Measurements from ENCODE around the gene RAB17.

Gene RAB17

DNA sequence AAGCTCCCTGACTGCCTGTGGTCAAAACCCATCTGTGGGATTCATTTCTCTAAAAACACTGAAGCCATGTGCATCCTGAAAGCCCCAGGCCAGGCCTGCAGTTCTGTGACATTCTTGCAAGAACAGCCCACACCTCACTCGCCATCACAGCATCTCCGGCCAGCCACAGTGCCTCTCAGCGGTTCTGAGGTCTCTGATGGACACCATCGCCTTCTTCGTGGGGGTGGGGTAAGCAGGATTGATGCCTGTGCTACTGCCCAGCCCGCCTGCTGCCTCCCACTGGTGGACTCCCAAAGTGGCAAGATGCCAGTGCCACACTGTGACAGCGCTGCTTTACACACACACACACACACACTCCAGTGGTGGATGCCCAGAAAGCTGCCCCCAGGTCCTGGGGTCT lies 29.3 kb downstream of the RAB17 start:
- no peaks in the 10 kb centered on the region for H3K36me3 ChIP-seq (ENCODE audit: insufficient read depth, low read length)
- no peak overlapping the region for H3K4me3 ChIP-seq (ENCODE audit: low read length, poor library complexity, severe bottlenecking)
- H4K20me1 ChIP-seq (ENCODE audit: insufficient read depth, low read length, poor library complexity, severe bottlenecking): no peaks in the 10 kb centered on the region
- no peaks in the 10 kb centered on the region for H3K9me2 ChIP-seq (replicated peaks; ENCODE audit: low read depth, low read length)
- no peaks in the 10 kb centered on the region for H3K79me2 ChIP-seq (ENCODE audit: insufficient read depth, low read length)
- no peaks in the 10 kb centered on the region for H3K4me1 ChIP-seq (ENCODE audit: insufficient read depth, low read length, poor library complexity, severe bottlenecking)
- no peaks in the 10 kb centered on the region for H3K27me3 ChIP-seq (ENCODE audit: insufficient read depth, low read length, poor library complexity, severe bottlenecking)
- no peaks in the 10 kb centered on the region for H3K9me3 ChIP-seq (ENCODE audit: insufficient read depth, low read depth, low read length)
- no peaks in the 10 kb centered on the region for H3F3A ChIP-seq (ENCODE audit: low read depth)
- no peak overlapping the region for H2AFZ ChIP-seq (ENCODE audit: low read length)
- no peak overlapping the region for H3K9ac ChIP-seq (ENCODE audit: low read depth, low read length, poor library complexity, severe bottlenecking)
- TF ChIP-seq, protein P1, sequence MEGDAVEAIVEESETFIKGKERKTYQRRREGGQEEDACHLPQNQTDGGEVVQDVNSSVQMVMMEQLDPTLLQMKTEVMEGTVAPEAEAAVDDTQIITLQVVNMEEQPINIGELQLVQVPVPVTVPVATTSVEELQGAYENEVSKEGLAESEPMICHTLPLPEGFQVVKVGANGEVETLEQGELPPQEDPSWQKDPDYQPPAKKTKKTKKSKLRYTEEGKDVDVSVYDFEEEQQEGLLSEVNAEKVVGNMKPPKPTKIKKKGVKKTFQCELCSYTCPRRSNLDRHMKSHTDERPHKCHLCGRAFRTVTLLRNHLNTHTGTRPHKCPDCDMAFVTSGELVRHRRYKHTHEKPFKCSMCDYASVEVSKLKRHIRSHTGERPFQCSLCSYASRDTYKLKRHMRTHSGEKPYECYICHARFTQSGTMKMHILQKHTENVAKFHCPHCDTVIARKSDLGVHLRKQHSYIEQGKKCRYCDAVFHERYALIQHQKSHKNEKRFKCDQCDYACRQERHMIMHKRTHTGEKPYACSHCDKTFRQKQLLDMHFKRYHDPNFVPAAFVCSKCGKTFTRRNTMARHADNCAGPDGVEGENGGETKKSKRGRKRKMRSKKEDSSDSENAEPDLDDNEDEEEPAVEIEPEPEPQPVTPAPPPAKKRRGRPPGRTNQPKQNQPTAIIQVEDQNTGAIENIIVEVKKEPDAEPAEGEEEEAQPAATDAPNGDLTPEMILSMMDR (conservative IDR thresholded peaks at IDR 0.05; ENCODE audit: low read length): no peak
- TF ChIP-seq EZH2phosphoT487 (IDR thresholded peaks at IDR 0.05; ENCODE audit: borderline replicate concordance): no peak
- no peak overlapping the region for H3K4me2 ChIP-seq (ENCODE audit: low read depth, low read length, poor library complexity, severe bottlenecking)

DNA sequence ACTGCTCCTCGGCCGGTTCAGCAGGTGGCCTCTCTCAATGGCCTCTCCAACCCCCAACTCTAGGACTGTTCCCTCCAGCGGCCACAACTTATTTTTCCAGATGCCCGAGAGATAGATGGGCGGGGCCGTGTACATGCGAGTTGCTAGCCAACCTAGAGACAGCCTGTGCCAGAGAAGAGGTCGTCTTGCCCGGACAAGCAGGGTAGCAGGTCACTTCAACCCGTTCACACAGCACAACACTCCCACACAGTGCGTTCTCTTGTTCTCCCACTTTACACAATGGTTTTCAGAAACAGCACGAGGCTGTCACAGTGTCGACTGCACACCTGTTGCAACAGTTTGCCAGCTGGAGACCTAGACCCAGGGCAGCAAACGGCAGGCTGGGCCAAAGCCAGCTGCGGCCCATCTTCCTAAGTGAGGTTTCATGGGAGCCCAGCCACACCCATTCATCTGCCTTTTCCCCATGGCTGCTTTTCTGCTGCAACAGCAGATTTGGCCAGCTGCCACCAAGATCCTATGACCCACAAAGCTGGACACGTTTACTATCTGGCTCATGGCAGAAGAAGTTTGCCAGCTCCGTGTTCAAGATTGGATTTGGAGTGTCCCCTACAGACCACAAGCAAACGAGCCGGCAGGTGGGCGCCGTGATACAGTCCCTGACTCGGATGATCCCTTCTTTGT lies 31.4 kb downstream of the RAB17 start:
- H3K27me3 ChIP-seq (ENCODE audit: insufficient read depth, low read length, poor library complexity, severe bottlenecking): no peaks in the 10 kb centered on the region
- 0 out of 2 replicates have a peak, but pooled peaks cover 2% of the 10 kb centered on the region for H3K9me3 ChIP-seq (ENCODE audit: insufficient read depth, low read depth, low read length)
- H3F3A ChIP-seq (ENCODE audit: low read depth): no peaks in the 10 kb centered on the region
- no peaks in the 10 kb centered on the region for H3K79me2 ChIP-seq (ENCODE audit: insufficient read depth, low read length)
- TF ChIP-seq, protein P1 (conservative IDR thresholded peaks at IDR 0.05; ENCODE audit: low read length): no peak
- TF ChIP-seq EZH2phosphoT487 (IDR thresholded peaks at IDR 0.05; ENCODE audit: borderline replicate concordance): no peak
- no peak overlapping the region for H3K4me3 ChIP-seq (ENCODE audit: low read length, poor library complexity, severe bottlenecking)
- no peaks in the 10 kb centered on the region for H3K4me1 ChIP-seq (ENCODE audit: insufficient read depth, low read length, poor library complexity, severe bottlenecking)
- H2AFZ ChIP-seq (ENCODE audit: low read length): no peak overlapping the region
- no peaks in the 10 kb centered on the region for H3K9me2 ChIP-seq (replicated peaks; ENCODE audit: low read depth, low read length)
- H4K20me1 ChIP-seq (ENCODE audit: insufficient read depth, low read length, poor library complexity, severe bottlenecking): no peaks in the 10 kb centered on the region
- no peaks in the 10 kb centered on the region for H3K36me3 ChIP-seq (ENCODE audit: insufficient read depth, low read length)
- H3K9ac ChIP-seq (ENCODE audit: low read depth, low read length, poor library complexity, severe bottlenecking): no peak overlapping the region
- no peak overlapping the region for H3K4me2 ChIP-seq (ENCODE audit: low read depth, low read length, poor library complexity, severe bottlenecking)

DNA sequence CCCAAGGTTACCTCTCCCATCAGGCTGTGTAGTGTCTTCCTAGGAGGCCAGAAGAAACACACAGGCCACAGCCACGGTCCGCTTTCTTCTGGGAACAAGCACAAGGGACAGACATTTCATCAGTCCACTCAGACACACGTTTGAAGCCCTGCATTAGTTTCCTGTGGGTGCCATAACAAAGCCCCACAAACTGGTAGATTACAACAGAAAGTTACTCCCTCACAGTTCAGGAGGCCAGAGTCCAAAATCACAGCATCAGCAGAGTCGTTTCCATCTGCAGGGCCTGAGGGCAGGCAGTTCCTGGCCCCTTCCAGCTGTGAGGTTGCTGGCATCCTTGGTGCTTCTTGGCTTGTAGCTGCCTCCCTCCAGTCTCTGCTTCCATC lies 32.9 kb downstream of the RAB17 start:
- H2AFZ ChIP-seq (ENCODE audit: low read length): no peak overlapping the region
- H3K9ac ChIP-seq (ENCODE audit: low read depth, low read length, poor library complexity, severe bottlenecking): no peak overlapping the region
- 0 out of 2 replicates have a peak, but pooled peaks cover 2% of the 10 kb centered on the region for H3K9me3 ChIP-seq (ENCODE audit: insufficient read depth, low read depth, low read length)
- H4K20me1 ChIP-seq (ENCODE audit: insufficient read depth, low read length, poor library complexity, severe bottlenecking): no peaks in the 10 kb centered on the region
- H3F3A ChIP-seq (ENCODE audit: low read depth): no peaks in the 10 kb centered on the region
- no peaks in the 10 kb centered on the region for H3K79me2 ChIP-seq (ENCODE audit: insufficient read depth, low read length)
- TF ChIP-seq, protein P1 (conservative IDR thresholded peaks at IDR 0.05; ENCODE audit: low read length): no peak
- TF ChIP-seq EZH2phosphoT487 (IDR thresholded peaks at IDR 0.05; ENCODE audit: borderline replicate concordance): no peak
- no peak overlapping the region for H3K4me2 ChIP-seq (ENCODE audit: low read depth, low read length, poor library complexity, severe bottlenecking)
- no peaks in the 10 kb centered on the region for H3K36me3 ChIP-seq (ENCODE audit: insufficient read depth, low read length)
- H3K4me3 ChIP-seq (ENCODE audit: low read length, poor library complexity, severe bottlenecking): no peak overlapping the region
- H3K4me1 ChIP-seq (ENCODE audit: insufficient read depth, low read length, poor library complexity, severe bottlenecking): no peaks in the 10 kb centered on the region
- H3K27me3 ChIP-seq (ENCODE audit: insufficient read depth, low read length, poor library complexity, severe bottlenecking): no peaks in the 10 kb centered on the region
- no peaks in the 10 kb centered on the region for H3K9me2 ChIP-seq (replicated peaks; ENCODE audit: low read depth, low read length)
